ENCODE data around the gene PAX9.

Gene PAX9

GRCh38 chr14:36674659-36675058 lies 13.0 kb downstream of the PAX9 start:
- no peak overlapping the region for H3K4me3 ChIP-seq (ENCODE audit: low read length)
- DNase-seq (ENCODE audit: low read depth), result no peak
- TF ChIP-seq, protein P1, sequence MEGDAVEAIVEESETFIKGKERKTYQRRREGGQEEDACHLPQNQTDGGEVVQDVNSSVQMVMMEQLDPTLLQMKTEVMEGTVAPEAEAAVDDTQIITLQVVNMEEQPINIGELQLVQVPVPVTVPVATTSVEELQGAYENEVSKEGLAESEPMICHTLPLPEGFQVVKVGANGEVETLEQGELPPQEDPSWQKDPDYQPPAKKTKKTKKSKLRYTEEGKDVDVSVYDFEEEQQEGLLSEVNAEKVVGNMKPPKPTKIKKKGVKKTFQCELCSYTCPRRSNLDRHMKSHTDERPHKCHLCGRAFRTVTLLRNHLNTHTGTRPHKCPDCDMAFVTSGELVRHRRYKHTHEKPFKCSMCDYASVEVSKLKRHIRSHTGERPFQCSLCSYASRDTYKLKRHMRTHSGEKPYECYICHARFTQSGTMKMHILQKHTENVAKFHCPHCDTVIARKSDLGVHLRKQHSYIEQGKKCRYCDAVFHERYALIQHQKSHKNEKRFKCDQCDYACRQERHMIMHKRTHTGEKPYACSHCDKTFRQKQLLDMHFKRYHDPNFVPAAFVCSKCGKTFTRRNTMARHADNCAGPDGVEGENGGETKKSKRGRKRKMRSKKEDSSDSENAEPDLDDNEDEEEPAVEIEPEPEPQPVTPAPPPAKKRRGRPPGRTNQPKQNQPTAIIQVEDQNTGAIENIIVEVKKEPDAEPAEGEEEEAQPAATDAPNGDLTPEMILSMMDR (IDR thresholded peaks at IDR 0.05; ENCODE audit: insufficient read depth, low read depth, low read length, missing control alignments), result no peak

GRCh38 chr14:36675581-36675980 lies 13.9 kb downstream of the PAX9 start:
- TF ChIP-seq, protein P1 (IDR thresholded peaks at IDR 0.05; ENCODE audit: insufficient read depth, low read depth, low read length, missing control alignments), result no peak
- DNase-seq (ENCODE audit: low read depth), result no peak
- peak overlapping the region; percentile 17 for H3K4me3 ChIP-seq (ENCODE audit: low read length)

- DNase-seq (ENCODE audit: low read depth), result no peak
- TF ChIP-seq, protein P1 (IDR thresholded peaks at IDR 0.05; ENCODE audit: insufficient read depth, low read depth, low read length, missing control alignments), result no peak
- H3K4me3 ChIP-seq (ENCODE audit: low read length), result no peak overlapping the region
Measured at GRCh38 chr14:36676236-36676635, 14.6 kb downstream of the PAX9 start.

- TF ChIP-seq, protein P1 (IDR thresholded peaks at IDR 0.05; ENCODE audit: insufficient read depth, low read depth, low read length, missing control alignments), result no peak
- no peak overlapping the region for H3K4me3 ChIP-seq (ENCODE audit: low read length)
- no peak for DNase-seq (ENCODE audit: low read depth)
Measured at GRCh38 chr14:36682338-36682737, 20.7 kb downstream of the PAX9 start.

- TF ChIP-seq, protein P1 (IDR thresholded peaks at IDR 0.05; ENCODE audit: insufficient read depth, low read depth, low read length, missing control alignments), result no peak
- H3K4me3 ChIP-seq (ENCODE audit: low read length), result no peak overlapping the region
- DNase-seq (ENCODE audit: low read depth), result peak; percentile 57
Measured at GRCh38 chr14:36683083-36683724, 21.5 kb downstream of the PAX9 start.

DNA sequence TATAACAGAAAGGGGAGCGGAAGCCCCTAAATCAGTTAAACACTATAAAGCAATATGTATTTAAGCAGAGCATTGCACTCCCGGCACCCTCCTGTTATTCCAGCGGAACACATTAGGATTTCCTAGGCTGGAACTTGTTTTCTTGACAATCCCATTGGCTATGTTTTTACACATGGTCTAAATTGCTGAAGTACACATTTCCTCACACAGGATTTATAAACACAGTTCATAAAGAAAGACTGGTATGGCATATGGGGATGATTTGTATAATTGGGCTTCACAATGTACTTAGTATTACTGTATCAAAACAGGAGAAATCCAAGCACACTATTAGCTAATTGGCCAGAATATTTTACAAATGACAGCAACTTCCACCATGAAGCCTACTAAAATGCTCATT lies 23.3 kb downstream of the PAX9 start:
- no peak overlapping the region for H3K4me3 ChIP-seq (ENCODE audit: low read length)
- TF ChIP-seq, protein P1 (IDR thresholded peaks at IDR 0.05; ENCODE audit: insufficient read depth, low read depth, low read length, missing control alignments), result no peak
- DNase-seq (ENCODE audit: low read depth), result no peak

All from epithelial cell of esophagus (primary cell).